A549 (cell line): ENCODE results near the gene RNMT. TPM values are rescaled to one million over a fixed set of nuclear protein-coding genes. Genes with fewer than 3 reads are reported as not detected.

ENCODE experiments used
- ATAC-seq, 2 experiments: fragments of 200-7000 bp in 1 of 2; fragments of >200 bp in 1 of 2; cut with Nextera tagmentation in 1 of 2; cut with Tn5 transposase in 1 of 2; 3 replicates each; pipeline versions ENCODE4 v1.8.0 to v1.9.1; 2018 to 2020; ENCODE audit warnings: mild to moderate bottlenecking in 1 of 2, moderate library complexity in 1 of 2
- CTCF ChIA-PET: fragments of 300-600 bp; sonication (Branson Sonifier 250); formaldehyde crosslinking; extraction: SDS; loops from one replicate; lab custom pipeline; 2021; ENCODE audit warnings: antibody characterized with exemption, inconsistent platforms; lab: Yijun Ruan, JAX
- POLR2A ChIA-PET: fragments of 350-600 bp; formaldehyde crosslinking; extraction: SDS; loops from one replicate; lab custom pipeline; 2021; ENCODE audit warnings: antibody characterized with exemption, inconsistent platforms; lab: Yijun Ruan, JAX
- DNase-seq, 2 experiments: peaks; one replicate each; pipeline versions ENCODE4 v3.0.0 to v3.0.0-alpha.2; 2011 to 2016; ENCODE audit warnings: low read depth in 1 of 2, low spot score in 1 of 2
- FAIRE-seq: peaks from 2 replicates; lab custom pipeline; 2011; peaks lifted over from hg19 to GRCh38; lab: Jason Lieb, UNC
- H3K27ac ChIP-seq, 2 experiments: fragments of >200 bp; sonication (Bioruptor Twin); formaldehyde crosslinking; 3 replicates each; pipeline ENCODE4 v1.5.1; 2016 to 2017
- H3K4me1 ChIP-seq: fragments of >200 bp; sonication (Bioruptor Twin); formaldehyde crosslinking; 3 replicates; pipeline ENCODE4 v1.6.1; 2016
- H3K4me2 ChIP-seq: fragments of >200 bp; sonication (Bioruptor Twin); formaldehyde crosslinking; 3 replicates; pipeline ENCODE4 v1.6.1; 2016
- H3K4me3 ChIP-seq: fragments of >200 bp; sonication (Bioruptor Twin); formaldehyde crosslinking; 3 replicates; pipeline ENCODE4 v1.5.1; 2016
- H3K9me3 ChIP-seq: fragments of >200 bp; sonication (Bioruptor Twin); formaldehyde crosslinking; 3 replicates; pipeline ENCODE4 v1.6.1; 2016
- CHD4 ChIP-seq: fragments of 200-600 bp; sonication (generic); IDR thresholded peaks from 2 replicates; pipeline ENCODE4 v1.6.1; 2016; ENCODE audit warnings: antibody characterized with exemption, mild to moderate bottlenecking, borderline replicate concordance
- ESRRA ChIP-seq: fragments of 150-350 bp; IDR thresholded peaks from 2 replicates; pipeline ENCODE4 v1.6.1; 2014; ENCODE audit warnings: mild to moderate bottlenecking, low read length, borderline replicate concordance
- FOSL2 ChIP-seq, 2 experiments: fragments of 450-650 bp in 1 of 2; fragments of >200 bp in 1 of 2; sonication (Bioruptor Twin) in 1 of 2; formaldehyde crosslinking; IDR thresholded peaks; 2 replicates each; pipeline versions ENCODE4 v1.5.0 to v1.6.1; 2016 to 2020; ENCODE audit warnings: mild to moderate bottlenecking in 1 of 2, moderate library complexity in 1 of 2
- FOXS1 ChIP-seq: fragments of 250-450 bp; sonication (Bioruptor Pico); IDR thresholded peaks from 2 replicates; pipeline ENCODE4 v1.5.0; 2020; ENCODE audit warnings: mild to moderate bottlenecking, moderate library complexity
- HEYL ChIP-seq: fragments of 250-450 bp; sonication (Bioruptor Pico); IDR thresholded peaks from 2 replicates; pipeline ENCODE4 v1.8.0; 2021; ENCODE audit warnings: mild to moderate bottlenecking, moderate library complexity
- MAFK ChIP-seq: fragments of 450-650 bp; IDR thresholded peaks from 2 replicates; pipeline ENCODE4 v1.6.1; 2014; ENCODE audit not compliant: partially characterized antibody
- NR3C1 ChIP-seq: fragments of >200 bp; sonication (Bioruptor Twin); formaldehyde crosslinking; IDR thresholded peaks from 3 replicates; pipeline ENCODE4 v1.6.1; 2017
- POLR2A ChIP-seq: IDR thresholded peaks from 2 replicates; pipeline ENCODE4 v1.6.1; 2012; ENCODE audit warnings: mild to moderate bottlenecking, low read length
- POLR2AphosphoS2 ChIP-seq: conservative IDR thresholded peaks from 2 replicates; pipeline ENCODE4 v1.6.1; 2012; ENCODE audit warnings: low read length, improper control_type of control experiment, inconsistent platforms
- RAD21 ChIP-seq, 2 experiments: fragments of >200 bp in 1 of 2; sonication (Bioruptor Twin) in 1 of 2; formaldehyde crosslinking in 1 of 2; IDR thresholded peaks in 1 of 2; conservative IDR thresholded peaks in 1 of 2; 2 replicates in 1 of 2; 3 replicates in 1 of 2; pipeline ENCODE4 v1.6.1; 2012 to 2018; ENCODE audit warnings: inconsistent platforms in 1 of 2
- SMC3 ChIP-seq: fragments of >200 bp; sonication (Bioruptor Twin); formaldehyde crosslinking; IDR thresholded peaks from 3 replicates; pipeline ENCODE4 v1.6.1; 2018; ENCODE audit warnings: inconsistent platforms
- ZFP36 ChIP-seq: fragments of 450-650 bp; IDR thresholded peaks from 2 replicates; pipeline ENCODE4 v1.6.1; 2014; ENCODE audit warnings: borderline replicate concordance; ENCODE audit not compliant: partially characterized antibody
- WGBS: methylation state at CpG from one replicate; pipeline ENCODE4 v1.1.6; 2017; ENCODE audit errors: missing lambda C conversion rate; 5-methylcytosine and 5-hydroxymethylcytosine counted together
- polyA plus RNA-seq, 4 experiments: library from polyadenylated mRNA; depleted of rRNA in 3 of 4; stranded (reverse); fragments of >200 nt; fragmentation: RNase III in 1 of 4; extraction: RNeasy Plus Mini Kit Qiagen cat#74134 plus additional on column Dnase treatment in 1 of 4; gene quantifications; 2 replicates in 3 of 4; 3 replicates in 1 of 4; pipeline ENCODE4 v1.2.3, GENCODE V29; 2011 to 2017
- TF ChIP-seq, protein P1 (sequence below): IDR thresholded peaks from 2 replicates; pipeline ENCODE4 v1.6.1; 2012
- TF ChIP-seq, protein P2 (sequence below): fragments of >200 bp; sonication (Bioruptor Twin); formaldehyde crosslinking; IDR thresholded peaks from 3 replicates; pipeline ENCODE4 v1.5.1; 2016
- TF ChIP-seq, protein P3 (sequence below): fragments of 250-450 bp; sonication (Bioruptor Pico); IDR thresholded peaks from 2 replicates; pipeline ENCODE4 v1.5.0; 2020; ENCODE audit warnings: low read depth, mild to moderate bottlenecking, moderate library complexity
- TF ChIP-seq, protein P4 (sequence below): IDR thresholded peaks from 2 replicates; pipeline ENCODE4 v1.6.1; 2012

The RNMT gene
- polyA plus RNA-seq, 2 of the 4 experiments (the other 2 are of a cell fraction): 16.7 to 25.5 TPM

DNA sequence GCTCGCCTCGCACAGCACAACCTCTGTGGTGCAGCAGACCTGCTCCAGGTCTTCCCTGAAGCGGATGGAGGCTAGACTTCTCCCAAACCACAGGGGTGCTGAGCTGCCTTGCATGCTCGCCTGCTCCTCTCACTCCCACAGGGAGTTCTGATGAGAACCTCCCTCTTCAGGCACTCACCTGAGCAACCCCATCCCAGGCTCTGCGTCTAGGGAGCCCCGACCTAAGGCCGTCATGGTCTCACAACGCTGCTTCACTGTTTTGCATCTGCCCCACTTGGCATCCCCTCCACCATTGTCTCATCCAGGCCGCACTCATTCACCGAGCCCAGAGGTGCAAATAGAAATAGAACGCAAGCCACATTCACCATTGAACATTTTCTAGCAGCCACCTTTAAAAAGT lies 72.9 kb downstream of the RNMT start:
- WGBS: 94% methylated on average over 8 of the region's 11 CpGs
- peaks cover 6% of the 10 kb centered on the region; the same call in 1 of the 3 replicates for H3K4me1 ChIP-seq
- ATAC-seq: no peak
- H3K27ac ChIP-seq: no peak overlapping the region
- FAIRE-seq: no peak
- POLR2A ChIA-PET: no interaction called here
- no peak overlapping the region for H3K4me3 ChIP-seq
- no peak overlapping the region for H3K4me2 ChIP-seq
- H3K9me3 ChIP-seq: no peaks in the 10 kb centered on the region
- CTCF ChIA-PET: no interaction called here
- TF ChIP-seq MAFK (no peak), FOXS1 (CRISPR knock-in tag) (no peak), ESRRA (no peak), POLR2A (no peak), ZFP36 (no peak), RAD21 (conservative IDR thresholded peaks at IDR 0.05 in 1 of 2, IDR thresholded peaks at IDR 0.05 in 1 of 2) (no peak), FOSL2 (IDR thresholded peaks at IDR 0.05) (no peak), FOSL2 (CRISPR knock-in tag; IDR thresholded peaks at IDR 0.05) (no peak), HEYL (CRISPR knock-in tag) (no peak), POLR2AphosphoS2 (no peak), CHD4 (no peak)
- TF ChIP-seq, protein P1, sequence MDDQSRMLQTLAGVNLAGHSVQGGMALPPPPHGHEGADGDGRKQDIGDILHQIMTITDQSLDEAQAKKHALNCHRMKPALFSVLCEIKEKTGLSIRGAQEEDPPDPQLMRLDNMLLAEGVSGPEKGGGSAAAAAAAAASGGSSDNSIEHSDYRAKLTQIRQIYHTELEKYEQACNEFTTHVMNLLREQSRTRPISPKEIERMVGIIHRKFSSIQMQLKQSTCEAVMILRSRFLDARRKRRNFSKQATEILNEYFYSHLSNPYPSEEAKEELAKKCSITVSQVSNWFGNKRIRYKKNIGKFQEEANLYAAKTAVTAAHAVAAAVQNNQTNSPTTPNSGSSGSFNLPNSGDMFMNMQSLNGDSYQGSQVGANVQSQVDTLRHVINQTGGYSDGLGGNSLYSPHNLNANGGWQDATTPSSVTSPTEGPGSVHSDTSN: no peak
- TF ChIP-seq, protein P2, sequence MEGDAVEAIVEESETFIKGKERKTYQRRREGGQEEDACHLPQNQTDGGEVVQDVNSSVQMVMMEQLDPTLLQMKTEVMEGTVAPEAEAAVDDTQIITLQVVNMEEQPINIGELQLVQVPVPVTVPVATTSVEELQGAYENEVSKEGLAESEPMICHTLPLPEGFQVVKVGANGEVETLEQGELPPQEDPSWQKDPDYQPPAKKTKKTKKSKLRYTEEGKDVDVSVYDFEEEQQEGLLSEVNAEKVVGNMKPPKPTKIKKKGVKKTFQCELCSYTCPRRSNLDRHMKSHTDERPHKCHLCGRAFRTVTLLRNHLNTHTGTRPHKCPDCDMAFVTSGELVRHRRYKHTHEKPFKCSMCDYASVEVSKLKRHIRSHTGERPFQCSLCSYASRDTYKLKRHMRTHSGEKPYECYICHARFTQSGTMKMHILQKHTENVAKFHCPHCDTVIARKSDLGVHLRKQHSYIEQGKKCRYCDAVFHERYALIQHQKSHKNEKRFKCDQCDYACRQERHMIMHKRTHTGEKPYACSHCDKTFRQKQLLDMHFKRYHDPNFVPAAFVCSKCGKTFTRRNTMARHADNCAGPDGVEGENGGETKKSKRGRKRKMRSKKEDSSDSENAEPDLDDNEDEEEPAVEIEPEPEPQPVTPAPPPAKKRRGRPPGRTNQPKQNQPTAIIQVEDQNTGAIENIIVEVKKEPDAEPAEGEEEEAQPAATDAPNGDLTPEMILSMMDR: no peak
- TF ChIP-seq, protein P3, sequence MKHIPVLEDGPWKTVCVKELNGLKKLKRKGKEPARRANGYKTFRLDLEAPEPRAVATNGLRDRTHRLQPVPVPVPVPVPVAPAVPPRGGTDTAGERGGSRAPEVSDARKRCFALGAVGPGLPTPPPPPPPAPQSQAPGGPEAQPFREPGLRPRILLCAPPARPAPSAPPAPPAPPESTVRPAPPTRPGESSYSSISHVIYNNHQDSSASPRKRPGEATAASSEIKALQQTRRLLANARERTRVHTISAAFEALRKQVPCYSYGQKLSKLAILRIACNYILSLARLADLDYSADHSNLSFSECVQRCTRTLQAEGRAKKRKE (CRISPR knock-in tag): no peak
- TF ChIP-seq, protein P4, sequence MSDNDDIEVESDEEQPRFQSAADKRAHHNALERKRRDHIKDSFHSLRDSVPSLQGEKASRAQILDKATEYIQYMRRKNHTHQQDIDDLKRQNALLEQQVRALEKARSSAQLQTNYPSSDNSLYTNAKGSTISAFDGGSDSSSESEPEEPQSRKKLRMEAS: no peak
- TF ChIP-seq, all 56 proteins: peak for 0
- no peak for DNase-seq

DNA sequence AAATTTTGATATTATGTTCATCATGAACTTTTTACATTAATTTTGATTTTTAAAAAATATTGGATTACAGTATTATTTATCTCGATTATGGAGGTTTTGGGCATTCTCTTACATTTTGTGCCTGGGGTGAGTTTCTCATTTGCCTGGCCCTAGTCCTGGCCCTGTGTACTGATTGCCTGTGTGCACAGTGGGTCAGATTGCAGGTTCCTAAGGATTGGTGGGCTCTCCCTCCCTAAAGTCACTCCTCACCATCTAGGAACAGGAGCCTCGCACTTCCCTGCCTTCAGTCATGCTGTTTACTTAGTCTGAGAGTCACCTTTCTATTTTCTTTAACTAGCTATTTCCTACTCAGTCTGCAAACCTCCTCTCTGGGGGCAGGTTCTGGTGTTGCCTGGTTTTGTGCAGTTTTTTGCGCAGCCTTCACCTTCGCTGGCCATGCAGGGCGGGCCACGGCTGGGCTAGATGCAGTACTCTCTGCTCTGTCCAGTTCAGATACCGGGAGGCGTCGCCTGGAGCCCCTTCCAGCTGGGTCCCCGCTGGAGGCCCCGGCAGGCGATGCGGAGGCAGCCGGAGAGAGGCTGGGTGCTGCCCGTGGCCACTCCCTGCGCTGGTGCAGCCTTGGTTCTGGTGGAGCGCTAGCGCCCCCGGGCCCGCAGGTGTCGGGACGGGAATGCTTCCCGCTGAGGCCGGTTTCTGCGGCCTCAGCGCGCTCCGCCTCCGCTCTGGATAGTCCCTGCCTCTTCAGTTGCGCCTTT lies 74.2 kb downstream of the RNMT start:
- H3K9me3 ChIP-seq: no peaks in the 10 kb centered on the region
- peak; percentile 100 for ATAC-seq
- FAIRE-seq: no peak
- peak overlapping the region; percentile 80 for H3K4me2 ChIP-seq
- ChIA-PET CTCF (interaction anchor here (0.7 to 3.5 kb wide), 6 partner anchors 9 to 44 kb away, joined by 3 to 20 read pairs (median 4); no protein-coding TSS in a partner anchor), POLR2A (no interaction called here)
- peak overlapping the region in 1 of 2 experiments; percentile 66; a peak in 2 of 6 replicates for H3K27ac ChIP-seq
- 8% methylated on average over 19 of the region's 30 CpGs for WGBS
- peak overlapping the region; percentile 39 for H3K4me3 ChIP-seq
- TF ChIP-seq SMC3 (peak; percentile 53), NR3C1 (no peak), RAD21 (conservative IDR thresholded peaks at IDR 0.05 in 1 of 2, IDR thresholded peaks at IDR 0.05 in 1 of 2) (peak; percentile 54 to 80), MAFK (peak; percentile 22), POLR2A (peak; percentile 17; the same call in 1 of the 2 replicates)
- TF ChIP-seq, protein P2: peak; percentile 63
- TF ChIP-seq, protein P4: no peak
- peaks cover 6% of the 10 kb centered on the region; the same call in 1 of the 3 replicates for H3K4me1 ChIP-seq
- peak; percentile 58 to 73 for DNase-seq
